Upper lobe of right lung (tissue), 1 donor: ENCODE data around the gene FHOD3. TPM values are rescaled to one million over a fixed set of nuclear protein-coding genes. Genes with fewer than 3 reads are reported as not detected.

ENCODE experiments used
- ATAC-seq: fragments of 200-7000 bp; cut with Tn5 transposase; one replicate; pipeline ENCODE4 v1.9.1; 2020; ENCODE audit warnings: mild to moderate bottlenecking, moderate library complexity
- DNase-seq: peaks from one replicate; pipeline ENCODE4 v3.0.0-alpha.2; 2020
- H3K27ac ChIP-seq: fragments of 200-600 bp; one replicate; pipeline ENCODE4 v1.8.0; 2022
- H3K27me3 ChIP-seq: fragments of 200-600 bp; one replicate; pipeline ENCODE4 v1.8.0; 2022; ENCODE audit warnings: mild to moderate bottlenecking
- H3K36me3 ChIP-seq: fragments of 200-600 bp; one replicate; pipeline ENCODE4 v1.8.0; 2022
- H3K4me1 ChIP-seq: fragments of 200-600 bp; one replicate; pipeline ENCODE4 v1.8.0; 2022
- H3K4me3 ChIP-seq: fragments of 200-600 bp; one replicate; pipeline ENCODE4 v1.8.0; 2022; ENCODE audit warnings: mild to moderate bottlenecking
- H3K9me3 ChIP-seq: fragments of 200-600 bp; one replicate; pipeline ENCODE4 v1.8.0; 2022
- CTCF ChIP-seq: fragments of 200-600 bp; IDR thresholded peaks from one replicate; pipeline ENCODE4 v1.8.0; 2022; ENCODE audit warnings: antibody characterized with exemption
- intact Hi-C: fragments of 100-400 bp; cut with DNase I; formaldehyde crosslinking; loops from one replicate; pipeline ENCODE4 v1.11.0; 2022
- total RNA-seq: library from RNA; stranded (reverse); fragmentation: NEBNext Ultra II Directional; extraction: Animal tissue kit (Norgen Biotek cat#: 25700); gene quantifications from one replicate; pipeline ENCODE4 v1.2.1, GENCODE V29; 2021
- donor health status: DM: no; HTN: yes; CAD: no; lungs with severe emphysema.

The FHOD3 gene
- total RNA-seq, 1 donor from 2014 or later: 1.9 TPM

GRCh38 chr18:36467614-36468013, 170.1 kb downstream of the FHOD3 start:
- no peak for TF ChIP-seq CTCF
- Histone ChIP-seq H3K9me3 (no peaks in the 10 kb centered on the region), H3K36me3 (no peaks in the 10 kb centered on the region), H3K4me3 (no peak overlapping the region), H3K4me1 (no peaks in the 10 kb centered on the region), H3K27me3 (no peaks in the 10 kb centered on the region), H3K27ac (no peak overlapping the region)
- no peak for ATAC-seq
- intact Hi-C loops: no loop called here
- no peak for DNase-seq

DNA sequence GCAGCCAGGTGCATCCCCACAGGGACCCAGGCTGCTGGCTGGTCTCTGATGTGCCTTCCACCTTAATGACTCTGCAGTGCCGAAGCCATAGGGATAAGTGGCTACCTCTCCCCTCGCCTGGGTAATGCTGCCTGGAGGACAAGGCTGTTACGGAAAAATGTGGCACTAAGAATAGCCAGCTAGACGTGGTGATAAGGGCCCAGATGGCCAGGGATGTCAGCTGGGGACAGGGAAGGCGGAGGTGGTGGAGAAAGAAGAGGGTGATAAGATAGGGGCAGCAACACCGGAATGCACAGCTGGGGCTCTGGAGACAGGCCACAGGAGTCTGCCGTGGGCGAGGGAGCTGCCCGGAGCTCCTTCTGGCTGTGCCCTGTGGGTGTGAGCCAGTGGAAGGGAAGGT, 170.6 kb downstream of the FHOD3 start:
- intact Hi-C loops: no loop called here
- Histone ChIP-seq H3K36me3 (no peaks in the 10 kb centered on the region), H3K4me1 (no peaks in the 10 kb centered on the region), H3K27ac (no peak overlapping the region), H3K27me3 (no peaks in the 10 kb centered on the region), H3K4me3 (no peak overlapping the region), H3K9me3 (no peaks in the 10 kb centered on the region)
- no peak for TF ChIP-seq CTCF
- ATAC-seq: no peak
- no peak for DNase-seq

DNA sequence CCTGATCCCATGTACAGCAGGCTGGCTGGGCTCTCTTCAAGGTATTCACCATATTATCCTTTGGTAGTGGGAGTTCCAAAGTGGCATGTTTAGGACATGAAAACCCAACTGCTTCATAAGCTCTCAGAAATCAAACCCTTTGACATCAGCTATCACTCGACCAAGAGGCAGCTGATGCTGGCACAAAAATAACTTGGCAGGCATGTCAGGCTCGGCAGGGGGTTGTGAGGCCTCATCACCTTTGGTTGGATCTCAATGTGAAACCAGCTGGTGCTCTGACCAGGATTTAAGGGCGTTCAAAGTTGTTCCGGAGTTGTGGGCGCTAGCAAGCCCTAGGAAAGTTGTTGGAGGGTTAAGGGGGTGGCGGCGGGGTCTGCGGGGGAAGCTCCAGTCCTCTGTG, 171.9 kb downstream of the FHOD3 start:
- intact Hi-C loops: no loop called here
- no peak for TF ChIP-seq CTCF
- Histone ChIP-seq H3K4me1 (no peaks in the 10 kb centered on the region), H3K36me3 (no peaks in the 10 kb centered on the region), H3K4me3 (no peak overlapping the region), H3K27ac (no peak overlapping the region), H3K27me3 (no peaks in the 10 kb centered on the region), H3K9me3 (no peaks in the 10 kb centered on the region)
- no peak for ATAC-seq
- no peak for DNase-seq

- H3K4me1 ChIP-seq: no peaks in the 10 kb centered on the region
- no peak overlapping the region for H3K27ac ChIP-seq
- no peaks in the 10 kb centered on the region for H3K27me3 ChIP-seq
- TF ChIP-seq CTCF: no peak
- H3K9me3 ChIP-seq: no peaks in the 10 kb centered on the region
- DNase-seq: no peak
- H3K4me3 ChIP-seq: no peak overlapping the region
- no peaks in the 10 kb centered on the region for H3K36me3 ChIP-seq
- no peak for ATAC-seq
- intact Hi-C loops: no loop called here
Observed at GRCh38 chr18:36470896-36471295, 173.4 kb downstream of the FHOD3 start.

DNA sequence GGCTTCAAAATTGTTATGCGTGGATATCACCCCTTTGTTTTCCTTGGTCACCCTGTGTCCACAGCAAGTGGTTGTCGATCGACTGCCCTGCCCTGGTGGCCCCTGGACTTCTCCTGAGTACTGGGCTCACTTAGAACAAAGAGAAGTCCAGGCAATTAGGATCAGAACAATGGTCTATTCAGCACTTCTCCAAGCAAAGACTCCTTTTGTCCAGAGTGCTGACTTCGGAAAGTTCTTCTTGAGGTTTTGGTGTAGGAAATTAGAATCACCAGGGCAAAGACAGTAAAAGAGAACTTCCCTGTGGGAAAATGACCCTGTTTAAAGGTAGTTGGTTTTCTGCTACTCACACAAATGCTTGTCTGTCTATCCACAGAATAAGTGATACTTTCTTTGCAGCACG, 173.9 kb downstream of the FHOD3 start:
- TF ChIP-seq CTCF: no peak
- Histone ChIP-seq H3K9me3 (no peaks in the 10 kb centered on the region), H3K36me3 (no peaks in the 10 kb centered on the region), H3K4me3 (no peak overlapping the region), H3K27me3 (no peaks in the 10 kb centered on the region), H3K27ac (no peak overlapping the region), H3K4me1 (no peaks in the 10 kb centered on the region)
- ATAC-seq (no peak), DNase-seq (no peak)
- intact Hi-C loops: no loop called here

DNA sequence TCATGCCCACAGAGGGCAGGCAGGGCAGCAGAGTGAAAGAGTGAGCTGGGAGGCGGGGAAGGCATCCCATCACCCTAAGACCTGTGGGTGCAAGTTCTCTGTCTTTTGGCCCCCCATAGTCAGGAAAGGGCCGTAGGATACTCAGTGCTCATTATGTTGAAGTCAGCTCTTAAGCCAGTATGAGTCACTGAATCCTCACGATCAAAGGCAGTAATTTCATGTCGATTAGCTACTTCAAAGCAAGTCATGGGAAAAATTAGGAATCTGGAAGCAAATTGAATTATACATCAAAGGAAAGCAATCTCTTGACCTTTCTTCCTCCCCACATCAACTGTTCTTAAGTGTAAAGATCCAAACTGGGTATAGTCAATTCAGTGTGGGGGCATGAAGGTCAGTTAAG, 178.9 kb downstream of the FHOD3 start:
- Histone ChIP-seq H3K36me3 (no peaks in the 10 kb centered on the region), H3K27me3 (no peaks in the 10 kb centered on the region), H3K4me1 (no peaks in the 10 kb centered on the region), H3K27ac (no peak overlapping the region), H3K9me3 (no peaks in the 10 kb centered on the region), H3K4me3 (no peak overlapping the region)
- DNase-seq (no peak), ATAC-seq (no peak)
- intact Hi-C loops: no loop called here
- no peak for TF ChIP-seq CTCF
